Gastroesophageal sphincter (tissue), 4 donors: ENCODE results near the gene LILRA2. TPM values are rescaled to one million over a fixed set of nuclear protein-coding genes. Genes with fewer than 3 reads are reported as not detected.

ENCODE experiments used
- ATAC-seq: fragments of 150-250 bp; one replicate; pipeline ENCODE4 v1.9.1; 2016; ENCODE audit warnings: mild to moderate bottlenecking, moderate library complexity
- H3K27ac ChIP-seq, 4 donors: fragments of 200-600 bp; sonication (generic) in 3 of 4; 1 replicate in 3 of 4; 2 replicates in 1 of 4; pipeline ENCODE4 v1.5.1; 2016 to 2019
- H3K27me3 ChIP-seq: fragments of 200-600 bp; sonication (generic); one replicate; pipeline ENCODE4 v1.5.1; 2019
- H3K36me3 ChIP-seq, 2 donors: fragments of 200-600 bp; sonication (generic); one replicate each; pipeline ENCODE4 v1.5.1; 2019; ENCODE audit warnings: control low read depth in 1 of 2
- H3K4me1 ChIP-seq, 3 donors: fragments of 200-600 bp; sonication (generic); 1 replicate in 2 of 3; 2 replicates in 1 of 3; pipeline ENCODE4 v1.5.1; 2016 to 2019; ENCODE audit warnings: control low read depth in 2 of 3
- H3K4me3 ChIP-seq, 2 donors: fragments of 200-600 bp; sonication (generic); one replicate each; pipeline ENCODE4 v1.5.1; 2019; ENCODE audit warnings: mild to moderate bottlenecking in 1 of 2, moderate library complexity in 1 of 2
- H3K9me3 ChIP-seq, 3 donors: fragments of 200-600 bp; sonication (generic); one replicate each; pipeline ENCODE4 v1.5.1; 2017 to 2019; ENCODE audit warnings: control low read depth in 2 of 3
- CTCF ChIP-seq, 4 experiments: fragments of 200-600 bp in 2 of 4; fragments of 450-650 bp in 2 of 4; sonication (generic) in 1 of 4; IDR thresholded peaks; one replicate each; pipeline ENCODE4 v1.5.1; 2017 to 2019; ENCODE audit warnings: antibody characterized with exemption in 4 of 4, mild to moderate bottlenecking in 2 of 4, moderate library complexity in 2 of 4
- EP300 ChIP-seq: sonication (generic); formaldehyde crosslinking; IDR thresholded peaks from one replicate; pipeline ENCODE4 v1.6.1; 2017; ENCODE audit warnings: antibody characterized with exemption, mild to moderate bottlenecking
- POLR2A ChIP-seq, 2 donors: fragments of 450-650 bp; IDR thresholded peaks; one replicate each; pipeline ENCODE4 v1.6.1; 2017; ENCODE audit warnings: antibody characterized with exemption in 2 of 2, mild to moderate bottlenecking in 2 of 2, moderate library complexity in 1 of 2
- POLR2AphosphoS5 ChIP-seq: sonication (generic); formaldehyde crosslinking; IDR thresholded peaks from one replicate; pipeline ENCODE4 v1.6.1; 2017; ENCODE audit warnings: antibody characterized with exemption
- WGBS, 2 donors: methylation state at CpG; one replicate each; pipeline ENCODE4 v1.1.5; 2018; ENCODE audit warnings: low coverage in 1 of 2; 5-methylcytosine and 5-hydroxymethylcytosine counted together
- total RNA-seq, 4 donors: library from RNA; depleted of rRNA; stranded (reverse); fragments of >200 nt; gene quantifications; one replicate each; pipeline ENCODE4 v1.1.0, GENCODE V29; 2016

LILRA2 gene
- total RNA-seq, 4 donors from 2014 or later = 0.47 to 2.4 (median 1.5) TPM

- peaks cover 45% of the 10 kb centered on the region for H3K27me3 ChIP-seq
- H3K4me3 ChIP-seq = no peak overlapping the region
- H3K36me3 ChIP-seq = no peaks in the 10 kb centered on the region
- no peak for ATAC-seq
- TF ChIP-seq POLR2AphosphoS5 = no peak
- no peak for TF ChIP-seq EP300
- TF ChIP-seq CTCF (IDR thresholded peaks at IDR 0.05) = no peak
- TF ChIP-seq POLR2A (IDR thresholded peaks at IDR 0.05) = no peak
- no peaks in the 10 kb centered on the region for H3K4me1 ChIP-seq
- no peaks in the 10 kb centered on the region for H3K9me3 ChIP-seq
- WGBS, 2 donors = 67 to 83% methylated on average over 1 to 5 of the region's 10 CpGs
- H3K27ac ChIP-seq = no peak overlapping the region
Observed at GRCh38 chr19:54554006-54554405, 19.6 kb upstream of the LILRA2 start.

- TF ChIP-seq POLR2AphosphoS5 = no peak
- 88% methylated on average over 3 to 9 of the region's 16 CpGs for WGBS, 2 donors
Observed at GRCh38 chr19:54554896-54555295, 18.7 kb upstream of the LILRA2 start.

GRCh38 chr19:54556194-54556593 lies 17.4 kb upstream of the LILRA2 start:
- Histone ChIP-seq H3K4me3 (no peak overlapping the region), H3K27ac (no peak overlapping the region), H3K36me3 (no peaks in the 10 kb centered on the region), H3K27me3 (peaks cover 44% of the 10 kb centered on the region), H3K4me1 (no peaks in the 10 kb centered on the region), H3K9me3 (no peaks in the 10 kb centered on the region)
- TF ChIP-seq POLR2AphosphoS5 (no peak), POLR2A (IDR thresholded peaks at IDR 0.05) (no peak), CTCF (IDR thresholded peaks at IDR 0.05) (no peak), EP300 (no peak)
- 70 to 71% methylated on average over 1 of the region's 1 CpG for WGBS, 2 donors
- ATAC-seq = no peak

More at GRCh38 chr19:54554896-54555295, 18.7 kb upstream of the LILRA2 start:
- Histone ChIP-seq H3K36me3 (no peaks in the 10 kb centered on the region), H3K4me3 (no peak overlapping the region), H3K27me3 (peaks cover 38% of the 10 kb centered on the region), H3K9me3 (no peaks in the 10 kb centered on the region), H3K27ac (no peak overlapping the region), H3K4me1 (no peaks in the 10 kb centered on the region)
- no peak for ATAC-seq

- WGBS, 2 donors = 76 to 80% methylated on average over 2 to 3 of the region's 3 CpGs
- no peaks in the 10 kb centered on the region for H3K4me1 ChIP-seq
- no peak overlapping the region for H3K27ac ChIP-seq
- TF ChIP-seq CTCF (IDR thresholded peaks at IDR 0.05) = no peak
- TF ChIP-seq POLR2A (IDR thresholded peaks at IDR 0.05) = no peak
- TF ChIP-seq EP300 = no peak
- no peak for ATAC-seq
- no peak overlapping the region for H3K4me3 ChIP-seq
- no peaks in the 10 kb centered on the region for H3K9me3 ChIP-seq
- peaks cover 35% of the 10 kb centered on the region for H3K27me3 ChIP-seq
- no peaks in the 10 kb centered on the region for H3K36me3 ChIP-seq
Observed at GRCh38 chr19:54558339-54558738, 15.3 kb upstream of the LILRA2 start.

GRCh38 chr19:54560881-54561385 lies 12.7 kb upstream of the LILRA2 start:
- no peaks in the 10 kb centered on the region for H3K36me3 ChIP-seq
- no peak overlapping the region for H3K27ac ChIP-seq
- H3K4me1 ChIP-seq = no peaks in the 10 kb centered on the region
- 65 to 82% methylated on average over 4 to 8 of the region's 11 CpGs for WGBS, 2 donors
- no peak overlapping the region for H3K4me3 ChIP-seq
- H3K9me3 ChIP-seq = no peaks in the 10 kb centered on the region
- no peak for TF ChIP-seq CTCF (IDR thresholded peaks at IDR 0.05)
- TF ChIP-seq EP300 = no peak
- TF ChIP-seq POLR2AphosphoS5 = no peak
- no peak for TF ChIP-seq POLR2A (IDR thresholded peaks at IDR 0.05)
- H3K27me3 ChIP-seq = peaks cover 20% of the 10 kb centered on the region
- ATAC-seq = no peak
